GM23248 (cell line): ENCODE results near the gene CST9. TPM values are rescaled to one million over a fixed set of nuclear protein-coding genes. Genes with fewer than 3 reads are reported as not detected.

Experiments used
- DNase-seq: peaks from one replicate; pipeline ENCODE4 v3.0.0-alpha.2; 2015
- H2AFZ ChIP-seq: fragments of 200-600 bp; sonication (generic); 2 replicates; pipeline ENCODE4 v1.6.1; 2016; ENCODE audit warnings: antibody characterized with exemption
- H3F3A ChIP-seq: fragments of 200-600 bp; sonication (generic); 2 replicates; pipeline ENCODE4 v1.6.1; 2016; ENCODE audit warnings: mild to moderate bottlenecking, antibody characterized with exemption, mixed run types; ENCODE audit not compliant: insufficient read depth
- H3K27ac ChIP-seq: fragments of 200-600 bp; sonication (generic); 2 replicates; pipeline ENCODE4 v1.5.1; 2016; ENCODE audit warnings: mild to moderate bottlenecking
- H3K27me3 ChIP-seq: fragments of 200-600 bp; sonication (generic); replicated peaks from 2 replicates; pipeline ENCODE4 v1.6.1; 2016; ENCODE audit warnings: mild to moderate bottlenecking; ENCODE audit not compliant: insufficient read depth
- H3K36me3 ChIP-seq: fragments of 200-600 bp; sonication (generic); 2 replicates; pipeline ENCODE4 v1.6.1; 2016; ENCODE audit warnings: low read depth, mild to moderate bottlenecking
- H3K4me1 ChIP-seq: fragments of 200-600 bp; sonication (generic); 2 replicates; pipeline ENCODE4 v1.6.1; 2016; ENCODE audit warnings: mild to moderate bottlenecking; ENCODE audit not compliant: insufficient read depth
- H3K4me2 ChIP-seq: fragments of 200-600 bp; sonication (generic); one replicate; pipeline ENCODE4 v1.6.1; 2016; ENCODE audit warnings: mild to moderate bottlenecking; ENCODE audit not compliant: unreplicated experiment
- H3K4me3 ChIP-seq: fragments of 200-600 bp; sonication (generic); 2 replicates; pipeline ENCODE4 v1.5.1; 2016; ENCODE audit warnings: mild to moderate bottlenecking
- H3K79me2 ChIP-seq: fragments of 200-600 bp; sonication (generic); 2 replicates; pipeline ENCODE4 v1.6.1; 2016; ENCODE audit warnings: mild to moderate bottlenecking; ENCODE audit not compliant: insufficient read depth
- H3K9ac ChIP-seq: fragments of 200-600 bp; sonication (generic); 2 replicates; pipeline ENCODE4 v1.6.1; 2016; ENCODE audit warnings: mild to moderate bottlenecking
- H3K9me2 ChIP-seq: fragments of 200-600 bp; sonication (generic); 2 replicates; pipeline ENCODE4 v1.6.1; 2016; ENCODE audit warnings: mixed run types, mild to moderate bottlenecking, moderate library complexity; ENCODE audit not compliant: insufficient read depth
- H3K9me3 ChIP-seq: fragments of 200-600 bp; sonication (generic); one replicate; pipeline ENCODE4 v1.6.1; 2017; ENCODE audit warnings: low read depth
- H4K20me1 ChIP-seq: fragments of 200-600 bp; sonication (generic); 2 replicates; pipeline ENCODE4 v1.6.0; 2016; ENCODE audit not compliant: insufficient read depth
- EZH2 ChIP-seq: fragments of 200-600 bp; sonication (generic); IDR thresholded peaks from 2 replicates; pipeline ENCODE4 v1.6.1; 2018; ENCODE audit warnings: antibody characterized with exemption, mild to moderate bottlenecking; ENCODE audit not compliant: insufficient read depth, poor library complexity, severe bottlenecking
- EZH2phosphoT487 ChIP-seq: fragments of 200-600 bp; sonication (generic); IDR thresholded peaks from 2 replicates; pipeline ENCODE4 v1.6.1; 2018; ENCODE audit warnings: antibody characterized with exemption, moderate library complexity, mild to moderate bottlenecking, low read depth; ENCODE audit not compliant: insufficient read depth
- WGBS, 2 experiments: methylation state at CpG; one replicate each; pipeline ENCODE4 v1.1.6; 2015 to 2017; ENCODE audit warnings: low lambda C conversion rate in 2 of 2, low coverage in 1 of 2; ENCODE audit errors: missing lambda C conversion rate in 2 of 2; 5-methylcytosine and 5-hydroxymethylcytosine counted together
- in situ Hi-C: fragments of 300-500 bp; cut with MboI; formaldehyde crosslinking; loops from 2 replicates; pipeline ENCODE4 v1.15.0; 2020
- polyA plus RNA-seq: library from polyadenylated mRNA; unstranded; fragments of >200 nt; fragmentation: Nextera tagmentation; extraction: Ambion mirVana; gene quantifications from 2 replicates; pipeline ENCODE4 v1.2.1, GENCODE V29; 2016
- total RNA-seq: library from RNA; depleted of rRNA; stranded (reverse); fragments of >200 nt; shearing (Covaris generic); gene quantifications from 2 replicates; pipeline ENCODE4 v1.2.3, GENCODE V29; 2014; rRNA removed

Gene CST9
- total and polyA plus RNA-seq, 2 experiments from 2014 or later = not detected

GRCh38 chr20:23564927-23565326 lies 40.8 kb downstream of the CST9 start:
- no peak for TF ChIP-seq EZH2
- TF ChIP-seq EZH2phosphoT487 = no peak
- Histone ChIP-seq H3K4me1 (no peaks in the 10 kb centered on the region), H3K4me2 (no peak overlapping the region), H3K4me3 (no peak overlapping the region), H3F3A (no peaks in the 10 kb centered on the region), H3K9me2 (no peaks in the 10 kb centered on the region), H2AFZ (no peak overlapping the region), H3K36me3 (no peaks in the 10 kb centered on the region), H4K20me1 (no peaks in the 10 kb centered on the region), H3K27me3 (no peaks in the 10 kb centered on the region; the same call in 1 of the 2 replicates), H3K79me2 (no peaks in the 10 kb centered on the region), H3K27ac (no peak overlapping the region), H3K9ac (no peak overlapping the region), H3K9me3 (peaks cover 5% of the 10 kb centered on the region)
- in situ Hi-C loops = no loop called here
- DNase-seq = no peak
- WGBS, 2 experiments = 9 to 30% methylated on average over 3 of the region's 3 CpGs

GRCh38 chr20:23562721-23563342 lies 42.9 kb downstream of the CST9 start:
- TF ChIP-seq EZH2 (no peak), EZH2phosphoT487 (no peak)
- WGBS, 2 experiments = 0 to 17% methylated on average over 1 of the region's 1 CpG
- Histone ChIP-seq H3K4me2 (no peak overlapping the region), H3K79me2 (no peaks in the 10 kb centered on the region), H3K4me3 (no peak overlapping the region), H3K36me3 (no peaks in the 10 kb centered on the region), H4K20me1 (no peaks in the 10 kb centered on the region), H3K4me1 (no peaks in the 10 kb centered on the region), H3K27ac (no peak overlapping the region), H2AFZ (no peak overlapping the region), H3K9ac (no peak overlapping the region), H3K27me3 (no peaks in the 10 kb centered on the region; the same call in 1 of the 2 replicates), H3K9me3 (peaks cover 5% of the 10 kb centered on the region), H3K9me2 (no peaks in the 10 kb centered on the region), H3F3A (no peaks in the 10 kb centered on the region)
- in situ Hi-C loops = no loop called here
- no peak for DNase-seq

GRCh38 chr20:23554401-23554800 lies 51.3 kb downstream of the CST9 start:
- TF ChIP-seq EZH2phosphoT487 (no peak), EZH2 (no peak)
- Histone ChIP-seq H3K4me1 (no peaks in the 10 kb centered on the region), H2AFZ (no peak overlapping the region), H3K4me3 (no peak overlapping the region), H3K9ac (no peak overlapping the region), H3K27me3 (no peaks in the 10 kb centered on the region; the same call in 1 of the 2 replicates), H3K9me3 (no peaks in the 10 kb centered on the region), H3K4me2 (no peak overlapping the region), H3F3A (no peaks in the 10 kb centered on the region), H4K20me1 (no peaks in the 10 kb centered on the region), H3K79me2 (no peaks in the 10 kb centered on the region), H3K36me3 (no peaks in the 10 kb centered on the region), H3K9me2 (no peaks in the 10 kb centered on the region), H3K27ac (no peak overlapping the region)
- WGBS, 2 experiments = 0% methylated on average over 1 of the region's 1 CpG
- no peak for DNase-seq
- in situ Hi-C loops = no loop called here

Other genes with a start within 250 kb of the CST9 start
- 11.0 and 12.3 TPM in 2 replicates for gene GZF1, start 243.7 kb downstream of the CST9 start, total RNA-seq
- gene GZF1, start 243.7 kb downstream of the CST9 start, polyA plus RNA-seq = 5.9 and 6.3 TPM in 2 replicates
- 8.1 and 9.9 TPM in 2 replicates for gene NAPB, start 184.4 kb downstream of the CST9 start, total RNA-seq
- gene NAPB, start 184.4 kb downstream of the CST9 start, polyA plus RNA-seq = 5.4 and 5.9 TPM in 2 replicates
- not detected in 2 replicates for gene CSTL1, start 166.2 kb downstream of the CST9 start, total RNA-seq
- gene CSTL1, start 166.2 kb downstream of the CST9 start, polyA plus RNA-seq = not detected in 2 replicates
- gene CST11, start 153.0 kb downstream of the CST9 start, total RNA-seq = not detected in 2 replicates
- gene CST11, start 153.0 kb downstream of the CST9 start, polyA plus RNA-seq = not detected in 2 replicates
- not detected in 2 replicates for gene CST8, start 114.8 kb downstream of the CST9 start, total RNA-seq
- not detected in 2 replicates for gene CST8, start 114.8 kb downstream of the CST9 start, polyA plus RNA-seq
- gene CST9L, start 37.4 kb downstream of the CST9 start, total RNA-seq = not detected in 2 replicates
- not detected in 2 replicates for gene CST9L, start 37.4 kb downstream of the CST9 start, polyA plus RNA-seq
- 396 and 478 TPM in 2 replicates for gene CST3, start 32.0 kb upstream of the CST9 start, total RNA-seq
- gene CST3, start 32.0 kb upstream of the CST9 start, polyA plus RNA-seq = 782 and 784 TPM in 2 replicates
- gene CST4, start 83.1 kb upstream of the CST9 start, total RNA-seq = not detected in 2 replicates
- not detected in 2 replicates for gene CST4, start 83.1 kb upstream of the CST9 start, polyA plus RNA-seq
- gene CST1, start 145.0 kb upstream of the CST9 start, total RNA-seq = not detected in 2 replicates
- not detected in 2 replicates for gene CST1, start 145.0 kb upstream of the CST9 start, polyA plus RNA-seq
- gene CST2, start 220.8 kb upstream of the CST9 start, total RNA-seq = 0.63 and 5.6 TPM in 2 replicates
- gene CST2, start 220.8 kb upstream of the CST9 start, polyA plus RNA-seq = 1.5 and 1.6 TPM in 2 replicates